Loucy (cell line): ENCODE results near the gene DOCK8.

Experiments used
- CTCF ChIP-seq: fragments of 200-600 bp; sonication (generic); conservative IDR thresholded peaks from 2 replicates; pipeline ENCODE4 v1.5.1; 2014; ENCODE audit warnings: mild to moderate bottlenecking, antibody characterized with exemption, low read length
- EZH2phosphoT487 ChIP-seq: fragments of 200-600 bp; IDR thresholded peaks from 2 replicates; pipeline ENCODE4 v1.6.1; 2018; ENCODE audit warnings: antibody characterized with exemption, mild to moderate bottlenecking, moderate library complexity, borderline replicate concordance

GRCh38 chr9:376115-376514 is 161.4 kb downstream of the DOCK8 start:
- TF ChIP-seq CTCF (no peak), EZH2phosphoT487 (no peak)
